ENCODE results near the gene TEAD1.

TEAD1 gene

GRCh38 chr11:12764187-12764914 is 90.1 kb downstream of the TEAD1 start:
- DNase-seq (ENCODE audit: low read depth) = no peak

GRCh38 chr11:12765428-12765827 is 91.2 kb downstream of the TEAD1 start:
- DNase-seq (ENCODE audit: low read depth) = no peak

- no peak for DNase-seq (ENCODE audit: low read depth)
Observed at GRCh38 chr11:12767027-12767426, 92.8 kb downstream of the TEAD1 start.

- DNase-seq (ENCODE audit: low read depth) = no peak
Observed at GRCh38 chr11:12767577-12767976, 93.4 kb downstream of the TEAD1 start.

- no peak for DNase-seq (ENCODE audit: low read depth)
Observed at GRCh38 chr11:12768726-12769673, 94.8 kb downstream of the TEAD1 start.

GRCh38 chr11:12769834-12770345 is 95.7 kb downstream of the TEAD1 start:
- no peak for DNase-seq (ENCODE audit: low read depth)

- DNase-seq (ENCODE audit: low read depth) = no peak
Observed at GRCh38 chr11:12770435-12770834, 96.2 kb downstream of the TEAD1 start.

- no peak for DNase-seq (ENCODE audit: low read depth)
Observed at GRCh38 chr11:12770966-12771597, 96.9 kb downstream of the TEAD1 start.

GRCh38 chr11:12771875-12772274 is 97.7 kb downstream of the TEAD1 start:
- DNase-seq (ENCODE audit: low read depth) = no peak

- DNase-seq (ENCODE audit: low read depth) = no peak
Observed at GRCh38 chr11:12772324-12772723, 98.1 kb downstream of the TEAD1 start.

- no peak for DNase-seq (ENCODE audit: low read depth)
Observed at GRCh38 chr11:12773591-12773990, 99.4 kb downstream of the TEAD1 start.

- DNase-seq (ENCODE audit: low read depth) = no peak
Observed at GRCh38 chr11:12775955-12776354, 101.7 kb downstream of the TEAD1 start.

GRCh38 chr11:12777208-12777874 is 103.1 kb downstream of the TEAD1 start:
- DNase-seq (ENCODE audit: low read depth) = no peak

GRCh38 chr11:12778240-12778905 is 104.2 kb downstream of the TEAD1 start:
- DNase-seq (ENCODE audit: low read depth) = no peak

GRCh38 chr11:12783765-12784164 is 109.5 kb downstream of the TEAD1 start:
- DNase-seq (ENCODE audit: low read depth) = no peak

GRCh38 chr11:12784445-12784844 is 110.2 kb downstream of the TEAD1 start:
- DNase-seq (ENCODE audit: low read depth) = no peak

- DNase-seq (ENCODE audit: low read depth) = no peak
Observed at GRCh38 chr11:12784987-12785386, 110.8 kb downstream of the TEAD1 start.

GRCh38 chr11:12785901-12786300 is 111.7 kb downstream of the TEAD1 start:
- DNase-seq (ENCODE audit: low read depth) = no peak

GRCh38 chr11:12786450-12786849 is 112.2 kb downstream of the TEAD1 start:
- no peak for DNase-seq (ENCODE audit: low read depth)

GRCh38 chr11:12786891-12787290 is 112.7 kb downstream of the TEAD1 start:
- no peak for DNase-seq (ENCODE audit: low read depth)

GRCh38 chr11:12787847-12788246 is 113.6 kb downstream of the TEAD1 start:
- DNase-seq (ENCODE audit: low read depth) = no peak
